Hypothalamus (tissue), 51 donors: ENCODE data around the gene ADORA1.

Experiments
- DNase-seq, 51 donors: peaks; one replicate each; lab custom pipeline; 2025; lab: John Stamatoyannopoulos, UW

Gene ADORA1

GRCh38 chr1:203137324-203137723 is 9.8 kb downstream of the ADORA1 start:
- no peak for DNase-seq

- no peak for DNase-seq
Observed at GRCh38 chr1:203138066-203138465, 10.5 kb downstream of the ADORA1 start.

GRCh38 chr1:203139976-203140475 is 12.5 kb downstream of the ADORA1 start:
- no peak for DNase-seq

- DNase-seq: no peak
Observed at GRCh38 chr1:203140743-203141520, 13.4 kb downstream of the ADORA1 start.

GRCh38 chr1:203142124-203142523 is 14.6 kb downstream of the ADORA1 start:
- DNase-seq: no peak

- no peak for DNase-seq
Observed at GRCh38 chr1:203142684-203143408, 15.3 kb downstream of the ADORA1 start.

GRCh38 chr1:203143641-203144040 is 16.1 kb downstream of the ADORA1 start:
- DNase-seq: no peak

- DNase-seq: peak in 41 of 51 donors; percentile 17 to 91 (median 71)
Observed at GRCh38 chr1:203144661-203145060, 17.1 kb downstream of the ADORA1 start.

- DNase-seq: peak in 2 of 51 donors; percentile 37 to 39
Observed at GRCh38 chr1:203145321-203146041, 18.0 kb downstream of the ADORA1 start.

GRCh38 chr1:203146042-203146369 is 18.5 kb downstream of the ADORA1 start:
- DNase-seq: peak in 1 of 51 donors; percentile 20

GRCh38 chr1:203146537-203146936 is 19.0 kb downstream of the ADORA1 start:
- peak in 10 of 51 donors; percentile 19 to 45 (median 29) for DNase-seq

GRCh38 chr1:203147376-203147775 is 19.9 kb downstream of the ADORA1 start:
- peak in 36 of 51 donors; percentile 23 to 86 (median 61) for DNase-seq

- no peak for DNase-seq
Observed at GRCh38 chr1:203148127-203148526, 20.6 kb downstream of the ADORA1 start.

- DNase-seq: peak in 3 of 51 donors; percentile 15 to 29 (median 19)
Observed at GRCh38 chr1:203148579-203148978, 21.1 kb downstream of the ADORA1 start.

- DNase-seq: no peak
Observed at GRCh38 chr1:203149188-203149840, 21.8 kb downstream of the ADORA1 start.

- DNase-seq: no peak
Observed at GRCh38 chr1:203150511-203151297, 23.2 kb downstream of the ADORA1 start.

- DNase-seq: no peak
Observed at GRCh38 chr1:203151362-203152157, 24.0 kb downstream of the ADORA1 start.

- no peak for DNase-seq
Observed at GRCh38 chr1:203152158-203153034, 24.9 kb downstream of the ADORA1 start.
